Ovary (tissue), 9 donors: ENCODE results near the gene TLDC2. TPM values are rescaled to one million over a fixed set of nuclear protein-coding genes. Genes with fewer than 3 reads are reported as not detected.

Experiments used
- DNase-seq, 5 donors: peaks; one replicate each; pipeline ENCODE4 v3.0.0-alpha.2; 2019 to 2020
- H3K27ac ChIP-seq, 2 donors: fragments of 200-600 bp; one replicate each; pipeline versions ENCODE4 v1.5.1 to v1.8.0; 2019 to 2022
- H3K27me3 ChIP-seq: fragments of 200-600 bp; one replicate; pipeline ENCODE4 v1.8.0; 2022
- H3K36me3 ChIP-seq: fragments of 200-600 bp; sonication (generic); one replicate; pipeline ENCODE4 v1.5.1; 2019
- H3K4me1 ChIP-seq: one replicate; pipeline ENCODE4 v1.8.1; 2013; ENCODE audit warnings: mild to moderate bottlenecking, moderate library complexity; ENCODE audit not compliant: insufficient read depth
- H3K4me3 ChIP-seq: fragments of 200-600 bp; sonication (generic); one replicate; pipeline ENCODE4 v1.5.1; 2017
- H3K9me3 ChIP-seq, 2 donors: fragments of 200-600 bp in 1 of 2; sonication (generic) in 1 of 2; one replicate each; pipeline versions ENCODE4 v1.5.1 to v1.8.1; 2013 to 2019; ENCODE audit warnings: mild to moderate bottlenecking in 1 of 2, moderate library complexity in 1 of 2
- CTCF ChIP-seq, 3 donors: fragments of 450-650 bp in 2 of 3; fragments of 200-600 bp in 1 of 3; IDR thresholded peaks; one replicate each; pipeline versions ENCODE4 v1.5.1 to v1.8.0; 2016 to 2022; ENCODE audit warnings: antibody characterized with exemption in 3 of 3, mild to moderate bottlenecking in 1 of 3
- EP300 ChIP-seq: sonication (generic); formaldehyde crosslinking; IDR thresholded peaks from one replicate; pipeline ENCODE4 v1.6.1; 2017; ENCODE audit warnings: antibody characterized with exemption
- POLR2A ChIP-seq: fragments of 450-650 bp; IDR thresholded peaks from one replicate; pipeline ENCODE4 v1.6.1; 2017; ENCODE audit warnings: antibody characterized with exemption, mild to moderate bottlenecking, moderate library complexity
- WGBS, 3 donors: extraction: QIAGEN DNeasy Blood & Tissue Kit in 1 of 3; methylation state at CpG; one replicate each; pipeline versions ENCODE4 v1.1.5 to v1.1.7; 2013 to 2017; 5-methylcytosine and 5-hydroxymethylcytosine counted together
- intact Hi-C, 4 donors: fragments of 100-400 bp; cut with DNase I; formaldehyde crosslinking; loops; one replicate each; pipeline versions ENCODE4 v1.11.0 to v1.15.1; 2022 to 2023
- polyA plus RNA-seq, 2 donors: library from polyadenylated mRNA; stranded (reverse); fragments of 200-250 nt in 1 of 2; fragments of 350-450 nt in 1 of 2; fragmentation: Illumina TruSeq in 1 of 2; extraction: RNeasy Lipid Tissue Mini Kit (QIAGEN cat#74804) in 1 of 2; gene quantifications; one replicate each; pipeline ENCODE4 v1.2.3, GENCODE V29; 2013 to 2014
- total RNA-seq, 7 donors: library from RNA; depleted of rRNA in 2 of 7; stranded (reverse); fragments of >200 nt in 2 of 7; fragmentation: NEBNext Ultra II Directional in 3 of 7; extraction: Animal tissue kit (Norgen Biotek cat#: 25700) in 3 of 7; gene quantifications; one replicate each; pipeline versions ENCODE4 v1.1.0 to v1.2.4, GENCODE V29; 2016 to 2023
- donor health status: DM: no; HTN: no; CAD: no; lungs with moderate emphysema.
- donor health status: DM: no; HTN: no; CAD: no.
- donor health status: Bipolar disorder and iron deficiency.
- donor health status: DM: yes; HTN: yes; CAD: no.
- donor health status: DM: no; HTN: no; CAD: no.
- donor health status: DM: yes; HTN: yes; CAD: no.

Gene TLDC2
- total and polyA plus RNA-seq, 9 donors: 0.10 to 0.95 (median 0.33) TPM; not detected in 4

GRCh38 chr20:36916199-36916598 lies 40.3 kb downstream of the TLDC2 start:
- intact Hi-C loops: no loop called here
- DNase-seq: no peak
- 96 to 97% (median 96%) methylated on average over 2 of the region's 2 CpGs for WGBS, 3 donors
- H3K27ac ChIP-seq: no peak overlapping the region
- H3K9me3 ChIP-seq: no peaks in the 10 kb centered on the region
- no peaks in the 10 kb centered on the region for H3K4me1 ChIP-seq
- no peaks in the 10 kb centered on the region for H3K27me3 ChIP-seq
- TF ChIP-seq POLR2A (no peak), EP300 (no peak), CTCF (IDR thresholded peaks at IDR 0.05) (no peak)
- no peak overlapping the region for H3K4me3 ChIP-seq
- no peaks in the 10 kb centered on the region for H3K36me3 ChIP-seq

- TF ChIP-seq EP300: no peak
- H3K4me3 ChIP-seq: no peak overlapping the region
- H3K27ac ChIP-seq: no peak overlapping the region
- intact Hi-C loops: no loop called here
- H3K9me3 ChIP-seq: no peaks in the 10 kb centered on the region
- H3K27me3 ChIP-seq: no peaks in the 10 kb centered on the region
- H3K4me1 ChIP-seq: no peaks in the 10 kb centered on the region
- no peaks in the 10 kb centered on the region for H3K36me3 ChIP-seq
- WGBS, 3 donors: 95 to 97% (median 96%) methylated on average over 6 of the region's 6 CpGs
- no peak for DNase-seq
Observed at GRCh38 chr20:36917240-36917639, 41.3 kb downstream of the TLDC2 start.

GRCh38 chr20:36917943-36918342 lies 42.0 kb downstream of the TLDC2 start:
- Histone ChIP-seq H3K9me3 (no peaks in the 10 kb centered on the region), H3K4me3 (no peak overlapping the region), H3K4me1 (no peaks in the 10 kb centered on the region), H3K27ac (no peak overlapping the region), H3K27me3 (no peaks in the 10 kb centered on the region), H3K36me3 (no peaks in the 10 kb centered on the region)
- intact Hi-C loops: no loop called here
- DNase-seq: no peak
- TF ChIP-seq EP300: no peak
- TF ChIP-seq POLR2A: no peak
- no peak for TF ChIP-seq CTCF (IDR thresholded peaks at IDR 0.05)

- no peak overlapping the region for H3K4me3 ChIP-seq
- no peak overlapping the region for H3K27ac ChIP-seq
- WGBS, 3 donors: 0 to 1% (median 1%) methylated on average over 2 of the region's 2 CpGs
- intact Hi-C loops: no loop called here
- TF ChIP-seq POLR2A: no peak
- peak; percentile 71 to 83 (median 77) for TF ChIP-seq CTCF (IDR thresholded peaks at IDR 0.05)
- H3K9me3 ChIP-seq: no peaks in the 10 kb centered on the region
- no peaks in the 10 kb centered on the region for H3K36me3 ChIP-seq
- H3K27me3 ChIP-seq: no peaks in the 10 kb centered on the region
- DNase-seq: no peak
- H3K4me1 ChIP-seq: no peaks in the 10 kb centered on the region
Observed at GRCh38 chr20:36919715-36920333, 43.9 kb downstream of the TLDC2 start.

- DNase-seq: no peak
- H3K4me3 ChIP-seq: no peak overlapping the region
- H3K4me1 ChIP-seq: no peaks in the 10 kb centered on the region
- WGBS, 3 donors: 81 to 93% (median 88%) methylated on average over 7 to 8 of the region's 8 CpGs
- no peaks in the 10 kb centered on the region for H3K9me3 ChIP-seq
- no peak overlapping the region for H3K27ac ChIP-seq
- no peaks in the 10 kb centered on the region for H3K27me3 ChIP-seq
- H3K36me3 ChIP-seq: no peaks in the 10 kb centered on the region
- no peak for TF ChIP-seq EP300
- no peak for TF ChIP-seq CTCF (IDR thresholded peaks at IDR 0.05)
- no peak for TF ChIP-seq POLR2A
- intact Hi-C loops: no loop called here
Observed at GRCh38 chr20:36920334-36920730, 44.4 kb downstream of the TLDC2 start.
